Activated CD4-positive, alpha-beta T cell treated with anti-CD3 and anti-CD28 coated beads, Interleukin-2, amount 50 U/mL, for 24 hours (primary cell): Measurements from ENCODE around the gene NT5C1B.
A peak's percentile ranks its signal among the peaks of the same experiment; 100 is the strongest.

Experiments
- DNase-seq, 2 donors: peaks; one replicate each; pipeline ENCODE4 v3.0.0-alpha.2; 2020; ENCODE audit warnings: low read depth in 1 of 2, low spot score in 1 of 2

NT5C1B gene

DNA sequence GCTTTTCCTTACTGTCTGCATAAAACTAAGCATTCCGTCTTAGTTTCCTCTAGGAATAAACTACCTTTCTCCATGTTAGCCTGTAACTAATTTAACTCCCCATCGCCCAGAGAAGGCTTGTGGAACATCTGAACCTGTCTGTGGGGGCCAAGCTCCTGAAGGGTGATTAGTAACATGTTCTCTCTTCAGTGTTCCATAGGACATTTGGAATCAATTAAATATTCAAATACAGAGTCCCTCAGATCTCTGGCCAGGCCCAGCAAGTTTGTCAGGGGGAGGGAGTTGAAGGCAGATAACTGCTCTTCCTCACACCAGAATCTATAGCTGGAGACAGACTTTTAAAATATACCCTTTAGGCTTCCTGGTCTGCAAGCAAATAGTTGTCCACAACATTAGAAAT is 37.7 kb downstream of the NT5C1B start:
- DNase-seq = no peak

DNA sequence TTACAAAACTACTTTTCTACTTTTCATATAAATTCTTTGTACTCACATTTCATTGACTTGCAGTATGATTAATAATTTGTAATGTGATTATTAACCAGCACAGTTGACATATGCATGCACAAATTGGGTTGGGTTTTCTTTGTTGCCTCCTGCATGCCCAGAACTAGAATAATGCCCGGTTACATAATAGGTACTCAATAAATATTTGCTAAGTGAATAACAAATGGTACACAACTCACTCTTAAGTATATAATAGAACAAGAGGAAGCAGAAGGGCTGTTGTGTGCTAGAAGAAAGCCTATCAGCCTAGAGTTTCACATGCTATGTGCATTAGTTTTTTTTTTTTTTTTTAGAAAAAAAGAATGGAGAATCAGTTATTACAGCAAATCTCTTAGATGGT is 38.2 kb downstream of the NT5C1B start:
- no peak for DNase-seq

DNA sequence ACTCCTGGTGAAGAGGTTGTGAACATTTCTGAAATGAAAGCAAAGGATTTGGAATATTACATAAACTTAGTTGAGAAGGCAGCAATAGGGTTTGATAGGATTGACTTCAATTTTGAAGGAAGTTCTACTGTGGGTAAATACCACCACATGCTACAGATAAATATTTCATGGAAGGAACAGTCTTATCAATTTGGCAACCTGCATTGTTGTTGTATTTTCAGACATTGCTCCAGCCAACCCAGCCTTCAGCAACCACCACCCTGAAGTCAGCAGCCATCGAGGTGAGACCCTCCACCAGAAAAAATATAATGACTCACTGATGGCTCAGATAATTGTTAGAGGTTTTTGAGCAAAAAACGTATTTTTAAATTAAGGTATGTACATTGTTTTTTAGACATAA is 38.9 kb downstream of the NT5C1B start:
- no peak for DNase-seq

DNA sequence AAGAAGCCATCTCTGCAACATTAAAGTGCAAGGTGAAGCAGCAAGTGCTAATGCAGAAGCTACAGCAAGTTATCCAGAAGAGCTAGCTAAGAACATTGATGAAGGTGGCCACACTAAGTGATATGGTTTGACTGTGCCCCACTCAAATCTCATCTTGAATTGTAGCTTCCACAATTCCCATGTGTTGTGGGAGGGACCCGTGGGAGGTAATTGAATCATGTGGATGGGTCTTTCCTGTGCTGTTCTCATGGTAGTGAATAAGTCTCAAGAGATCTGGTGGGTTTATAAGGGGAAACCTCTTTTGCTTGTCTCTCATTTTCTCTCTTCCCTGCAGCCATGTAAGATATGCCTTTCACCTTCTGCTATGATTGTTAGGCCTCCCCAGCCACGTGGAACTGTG is 40.3 kb downstream of the NT5C1B start:
- DNase-seq = no peak

DNA sequence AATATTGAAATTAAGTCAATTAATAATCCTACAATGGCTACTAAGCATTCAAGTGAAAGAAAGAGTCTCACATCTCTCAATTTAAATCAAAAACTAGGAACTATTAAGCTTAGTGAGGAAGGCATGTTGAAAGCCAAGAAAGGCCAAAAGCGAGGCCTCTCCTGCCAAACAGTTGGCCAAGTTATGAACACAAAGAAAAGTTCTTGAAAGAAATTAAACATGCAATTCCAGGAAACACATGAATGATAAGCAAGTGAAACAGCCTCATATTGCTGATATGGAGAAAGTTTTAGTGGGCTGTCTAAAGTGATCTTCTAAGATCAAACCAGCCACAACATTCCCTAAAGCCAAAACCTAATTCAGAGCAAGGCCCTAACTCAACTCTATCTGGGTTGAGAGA is 40.7 kb downstream of the NT5C1B start:
- DNase-seq = no peak

DNA sequence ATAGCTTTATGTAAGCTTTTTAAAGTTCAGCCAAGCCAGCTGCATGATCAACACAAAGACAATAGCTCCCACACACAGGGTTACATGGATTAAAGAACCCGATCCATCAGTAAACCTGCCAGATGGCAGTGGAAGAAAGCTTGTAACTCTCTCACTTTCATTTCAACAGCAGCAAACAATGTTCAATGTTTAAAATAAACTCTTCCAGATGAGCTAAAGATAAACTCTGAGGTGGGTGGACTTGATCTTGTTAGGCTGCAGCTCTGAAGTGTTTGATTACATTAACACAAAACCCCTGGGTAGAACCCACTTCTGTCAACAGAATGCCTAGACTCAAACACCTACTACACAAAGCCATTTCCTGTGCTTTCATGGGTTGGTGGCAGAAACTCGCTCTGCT is 42.8 kb downstream of the NT5C1B start:
- no peak for DNase-seq

DNA sequence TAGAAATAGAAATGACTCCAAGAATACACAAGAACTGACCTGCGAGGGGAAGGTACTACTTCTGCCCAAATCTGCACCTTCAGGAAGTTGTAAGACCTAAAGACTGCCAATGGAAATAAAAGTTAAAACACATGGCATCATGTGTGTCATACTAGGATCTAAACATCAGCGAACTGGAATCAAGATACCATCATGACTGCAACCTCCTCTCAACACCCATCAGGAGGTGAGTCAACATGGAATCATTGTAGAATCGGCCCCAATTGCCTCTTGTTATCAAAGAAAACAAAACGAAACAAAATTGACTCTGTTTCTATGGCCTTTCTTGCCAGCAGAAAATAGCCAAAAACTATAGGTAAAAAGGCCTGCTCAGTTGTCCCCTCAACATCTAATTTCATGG is 44.0 kb downstream of the NT5C1B start:
- no peak for DNase-seq

DNA sequence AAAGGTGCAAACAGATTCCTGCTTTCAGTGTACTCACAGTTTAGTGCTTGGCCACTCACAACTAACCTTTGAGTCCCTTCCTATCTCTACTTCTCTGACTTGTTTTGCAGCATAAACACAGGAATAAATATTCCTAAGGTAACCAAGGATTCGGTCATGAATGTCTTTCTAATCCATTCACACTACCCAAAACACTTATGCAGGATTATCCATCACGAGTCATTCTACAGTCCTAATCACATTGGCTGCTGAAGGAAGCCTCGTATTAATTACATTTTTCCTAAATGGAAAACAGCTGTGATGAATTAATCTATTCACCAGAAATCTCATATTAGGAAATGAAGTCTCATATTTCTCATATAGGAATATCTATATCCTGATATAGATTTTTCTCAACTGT is 45.2 kb downstream of the NT5C1B start:
- DNase-seq = no peak

DNA sequence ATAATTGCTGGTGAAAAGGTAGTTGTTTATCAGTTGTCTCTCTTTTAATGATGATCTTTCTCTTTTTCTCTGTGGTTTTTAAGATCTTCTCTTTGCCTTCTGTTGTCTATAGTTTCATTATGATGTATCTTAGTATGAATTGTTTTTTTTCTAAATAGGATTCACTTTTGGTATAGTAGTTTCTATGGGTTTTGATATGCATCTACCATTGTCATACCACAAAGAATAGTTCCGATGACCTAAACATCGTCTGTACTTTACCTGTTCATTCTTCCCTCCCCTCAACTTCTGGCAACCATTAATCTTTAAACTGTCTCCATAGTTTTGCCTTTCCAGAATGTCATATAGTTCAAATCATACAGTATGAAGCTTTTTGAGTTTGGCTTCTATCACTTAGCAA is 48.5 kb downstream of the NT5C1B start:
- no peak for DNase-seq

DNA sequence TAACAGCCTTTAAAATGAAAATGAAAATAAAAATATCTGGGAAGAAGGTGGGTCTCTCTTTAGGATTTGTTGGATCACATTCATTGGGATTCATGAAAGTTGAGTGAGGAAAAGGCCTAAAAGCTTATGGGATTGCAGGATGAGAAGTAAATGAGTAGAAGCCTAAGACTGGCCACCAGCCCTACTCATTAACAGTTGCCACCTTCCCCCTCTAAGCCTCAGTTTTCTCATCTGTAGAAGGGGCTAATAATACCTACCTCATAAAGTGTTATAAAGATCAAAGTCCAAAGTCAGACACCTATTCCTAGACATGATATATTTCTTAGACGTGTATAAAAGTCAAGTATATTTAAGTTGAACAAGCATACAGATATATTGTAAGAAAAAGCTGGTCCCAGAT is 52.7 kb downstream of the NT5C1B start:
- no peak for DNase-seq

DNA sequence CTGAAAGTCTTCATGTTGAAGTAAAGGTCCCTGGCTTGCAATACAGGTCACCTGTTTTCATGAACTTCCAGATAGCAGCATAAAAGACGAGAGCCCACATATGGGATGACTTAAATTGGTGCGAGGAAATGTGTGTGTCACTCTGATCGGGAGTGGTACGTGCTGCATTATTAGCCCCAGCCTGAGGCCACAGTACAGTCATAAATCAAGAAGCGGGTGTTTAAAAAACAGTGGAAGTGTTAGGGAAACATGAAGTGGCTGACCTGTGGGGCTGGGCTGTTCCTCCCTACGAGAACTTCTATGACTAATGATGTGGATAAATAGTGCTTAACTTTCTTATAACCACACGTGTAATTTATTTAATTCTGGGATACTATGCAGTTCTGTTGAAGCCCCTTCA is 53.3 kb downstream of the NT5C1B start:
- DNase-seq = no peak

DNA sequence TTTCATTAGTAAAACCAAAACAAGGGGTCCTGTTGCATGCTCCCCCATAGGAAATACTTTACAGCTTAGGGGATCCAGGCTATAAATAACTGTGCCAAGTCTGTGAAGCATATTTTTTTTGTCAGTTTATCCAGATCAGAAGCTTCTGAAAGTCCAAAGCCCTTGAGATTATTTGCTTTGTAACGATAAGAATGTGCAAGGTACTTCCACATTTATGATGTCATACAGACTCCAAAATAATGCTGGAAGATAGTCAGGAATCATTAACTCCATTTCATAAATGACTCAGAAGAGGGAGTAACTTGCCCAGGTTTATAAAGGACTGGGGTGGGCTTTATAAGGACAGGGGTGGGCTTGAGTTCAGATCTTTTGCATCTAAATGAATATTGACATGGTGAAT is 58.2 kb downstream of the NT5C1B start:
- DNase-seq = no peak

DNA sequence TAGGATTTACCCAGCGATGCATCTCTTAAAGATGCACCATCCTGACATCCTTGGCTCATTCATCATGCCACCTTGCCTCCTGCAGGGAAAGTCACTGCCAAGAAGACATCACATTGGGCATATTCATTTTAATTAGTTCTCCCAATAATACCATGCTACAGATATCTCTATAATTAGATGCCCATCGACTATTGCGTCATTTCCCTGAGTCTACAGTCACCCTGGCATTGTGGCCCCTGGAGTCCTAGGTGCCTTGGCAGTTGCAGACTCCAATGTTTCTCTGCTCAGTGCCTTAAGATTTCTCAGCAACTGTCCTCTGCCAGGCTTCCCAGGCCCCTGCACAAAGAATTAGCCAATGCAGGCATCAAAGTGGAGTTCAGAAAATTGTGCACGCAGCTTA is 61.5 kb downstream of the NT5C1B start:
- no peak for DNase-seq

DNA sequence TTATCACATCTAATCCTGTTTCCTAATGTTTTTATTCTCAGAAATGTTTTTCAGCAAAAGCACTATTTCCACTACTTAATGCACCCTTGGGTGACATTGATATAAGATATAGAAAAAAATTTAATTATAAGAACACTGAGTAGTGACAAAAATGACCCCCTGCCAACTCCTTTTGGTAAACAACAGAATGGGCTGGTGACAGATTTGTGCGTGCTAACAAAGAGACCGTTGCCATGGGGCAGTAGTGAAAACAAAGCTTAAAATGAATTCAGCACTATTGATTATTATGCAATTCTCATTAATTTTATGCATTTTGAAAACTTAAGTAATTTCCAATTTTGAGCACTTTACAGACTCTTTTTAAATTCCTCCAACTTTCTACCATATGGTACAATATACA is 62.0 kb downstream of the NT5C1B start:
- DNase-seq = no peak

DNA sequence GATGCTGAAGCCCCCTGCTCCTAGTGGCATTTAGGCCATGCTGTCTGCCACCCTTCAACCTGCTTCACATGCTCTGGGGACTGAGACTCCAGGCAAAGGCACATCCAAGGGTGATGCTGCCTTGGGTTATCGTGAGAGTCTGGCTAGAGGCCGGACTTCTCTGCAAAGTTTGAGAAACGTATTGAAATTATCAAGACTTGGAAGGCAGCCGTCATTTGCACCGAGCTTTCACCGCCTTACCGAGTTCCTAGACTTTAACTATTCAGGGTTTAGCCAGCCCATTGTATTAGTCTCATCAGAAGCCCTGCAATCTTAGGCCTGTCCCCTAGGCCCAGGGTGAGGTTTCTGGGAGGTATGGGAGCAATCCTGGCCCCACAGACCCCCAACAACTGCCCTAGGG is 62.9 kb downstream of the NT5C1B start:
- DNase-seq = no peak

DNA sequence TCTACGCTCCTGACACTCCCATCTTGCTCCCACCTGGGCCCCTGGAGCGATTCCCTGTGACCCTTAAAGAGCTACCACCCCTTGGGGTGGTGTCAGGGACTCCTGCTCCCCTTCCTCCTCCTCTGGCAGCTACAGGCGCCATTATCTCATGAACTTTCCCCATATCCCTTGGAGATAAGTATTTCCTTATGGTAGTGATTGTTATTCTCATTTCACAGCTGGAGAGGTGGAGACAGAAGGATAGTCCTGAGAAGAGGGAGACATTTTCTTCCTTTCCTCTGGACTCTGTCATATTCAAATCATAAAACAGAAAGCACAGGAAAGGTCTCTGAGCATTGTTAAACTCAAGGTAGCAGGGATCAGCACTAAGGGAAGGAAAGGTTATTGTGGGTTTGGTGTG is 63.5 kb downstream of the NT5C1B start:
- DNase-seq = no peak

DNA sequence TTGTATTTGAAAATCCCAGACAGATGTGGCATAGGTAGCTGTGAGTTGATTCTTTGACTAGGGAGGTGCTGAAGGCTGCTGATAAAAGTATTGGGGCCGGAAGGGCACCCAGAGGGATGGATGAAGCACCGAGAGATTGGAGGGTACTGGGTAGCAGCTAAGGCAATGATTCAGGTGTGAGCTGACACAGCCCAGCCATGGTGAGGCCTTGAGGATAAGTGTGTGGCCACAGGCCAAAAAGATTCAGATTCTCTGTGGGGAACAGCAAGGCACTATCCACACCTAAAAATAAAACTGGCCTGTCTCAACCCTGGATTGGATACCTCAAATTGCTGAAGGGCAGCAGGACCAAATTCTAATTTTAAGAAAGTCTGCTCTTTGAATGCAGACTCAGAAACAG is 64.1 kb downstream of the NT5C1B start:
- DNase-seq = no peak

DNA sequence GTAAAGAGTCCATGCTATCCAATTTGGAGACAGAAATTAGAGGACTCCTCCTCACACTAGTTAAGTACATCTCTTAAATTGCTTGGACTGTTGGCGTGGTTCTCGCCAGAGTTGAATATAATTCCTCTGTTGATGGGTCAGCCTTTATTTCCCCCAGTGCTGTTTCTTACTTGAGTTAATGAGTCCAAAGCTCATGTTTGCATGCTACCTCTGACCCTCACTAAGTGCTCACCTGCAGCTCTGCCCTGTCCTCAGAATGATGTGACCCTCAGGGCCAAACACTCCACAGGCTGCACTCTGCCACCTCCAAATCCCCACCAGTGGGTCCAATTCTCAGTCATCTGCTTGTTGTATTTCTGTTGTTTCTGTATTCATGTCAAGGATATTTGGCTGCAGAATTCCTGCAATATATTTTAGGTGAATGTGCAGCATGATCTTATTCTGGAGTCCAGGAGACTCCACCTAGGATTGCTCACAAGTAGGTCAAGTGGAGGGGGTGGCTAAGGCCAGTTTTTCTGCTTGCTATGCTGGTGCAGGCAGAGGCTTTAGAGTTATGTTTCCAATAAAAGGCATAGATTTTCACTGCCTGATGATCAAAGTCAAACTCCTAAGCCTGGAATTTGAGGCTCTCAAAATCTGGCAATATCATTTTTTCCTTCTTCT is 66.8 kb downstream of the NT5C1B start:
- DNase-seq = no peak

DNA sequence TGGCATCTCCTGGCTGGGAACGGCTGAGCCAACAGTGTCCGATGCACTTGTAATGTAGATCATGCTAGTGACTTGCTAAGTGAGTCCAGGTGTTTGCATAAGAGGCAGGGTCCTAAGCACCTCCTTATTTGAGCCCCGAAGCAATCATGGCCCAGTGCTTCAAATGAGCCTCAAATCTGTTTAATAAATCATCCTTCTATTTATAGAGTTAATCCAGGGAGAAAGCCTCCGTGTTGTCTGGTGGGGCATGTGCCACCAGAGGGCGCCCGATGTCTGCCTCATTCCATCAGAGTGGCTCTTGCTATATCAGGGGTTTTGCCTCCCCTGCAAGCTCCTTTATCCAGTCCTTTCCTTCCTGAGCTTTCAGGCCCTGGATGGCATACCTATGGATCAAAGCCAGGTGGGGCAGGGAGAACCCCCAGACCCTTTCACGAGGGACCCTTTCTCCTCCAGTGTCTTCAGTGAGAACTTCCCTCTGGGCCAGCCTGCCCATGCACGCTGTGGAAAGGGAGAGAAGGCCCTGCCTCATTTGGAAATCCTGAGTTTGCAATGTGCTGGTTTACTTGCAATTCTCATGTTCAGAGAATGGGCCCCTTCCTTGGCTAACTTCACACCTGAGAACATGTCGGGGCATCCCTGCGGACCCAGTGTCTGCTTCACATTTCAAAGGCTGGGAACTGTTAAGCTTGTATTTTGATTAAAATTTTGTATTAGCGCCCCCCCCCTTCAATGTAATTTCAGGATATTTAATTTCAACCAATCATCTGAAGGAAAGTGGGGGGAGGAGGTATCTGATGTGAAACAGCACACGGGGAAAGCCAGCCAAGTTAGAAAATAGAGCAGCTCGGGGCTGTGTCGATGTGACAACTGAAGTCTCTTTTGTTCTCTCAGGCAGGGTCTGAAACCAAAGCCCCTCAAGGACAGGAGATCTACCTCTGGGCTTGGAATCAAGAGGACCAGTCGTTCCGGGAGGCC is 68.6 kb downstream of the NT5C1B start:
- peak; percentile 58 to 67 for DNase-seq

DNA sequence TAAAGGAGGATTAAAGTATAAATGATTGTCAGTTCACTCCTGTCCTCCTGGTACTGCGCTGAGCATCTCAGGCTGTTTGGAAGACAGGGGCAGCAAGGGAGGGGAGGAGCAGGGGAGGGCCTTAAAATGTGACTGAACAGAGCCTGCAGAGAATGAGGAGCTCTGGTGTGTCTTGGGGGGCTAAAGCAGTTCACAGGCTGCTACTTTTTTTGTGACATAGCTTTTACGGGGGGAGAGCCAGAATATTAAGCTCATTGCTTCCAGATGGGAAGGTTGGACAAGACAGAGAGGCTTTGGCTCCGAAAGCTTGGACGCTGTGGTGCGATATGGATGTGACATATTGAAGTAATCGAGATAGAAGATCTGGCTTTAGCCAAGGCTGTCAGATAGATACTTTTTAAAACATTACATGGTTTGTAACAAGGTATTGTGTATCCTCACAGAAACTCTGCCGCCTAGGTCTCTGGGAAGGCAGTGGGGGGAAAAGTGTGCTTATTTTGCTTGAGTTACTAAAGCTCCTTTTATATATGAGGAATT is 69.4 kb downstream of the NT5C1B start:
- DNase-seq = no peak

DNA sequence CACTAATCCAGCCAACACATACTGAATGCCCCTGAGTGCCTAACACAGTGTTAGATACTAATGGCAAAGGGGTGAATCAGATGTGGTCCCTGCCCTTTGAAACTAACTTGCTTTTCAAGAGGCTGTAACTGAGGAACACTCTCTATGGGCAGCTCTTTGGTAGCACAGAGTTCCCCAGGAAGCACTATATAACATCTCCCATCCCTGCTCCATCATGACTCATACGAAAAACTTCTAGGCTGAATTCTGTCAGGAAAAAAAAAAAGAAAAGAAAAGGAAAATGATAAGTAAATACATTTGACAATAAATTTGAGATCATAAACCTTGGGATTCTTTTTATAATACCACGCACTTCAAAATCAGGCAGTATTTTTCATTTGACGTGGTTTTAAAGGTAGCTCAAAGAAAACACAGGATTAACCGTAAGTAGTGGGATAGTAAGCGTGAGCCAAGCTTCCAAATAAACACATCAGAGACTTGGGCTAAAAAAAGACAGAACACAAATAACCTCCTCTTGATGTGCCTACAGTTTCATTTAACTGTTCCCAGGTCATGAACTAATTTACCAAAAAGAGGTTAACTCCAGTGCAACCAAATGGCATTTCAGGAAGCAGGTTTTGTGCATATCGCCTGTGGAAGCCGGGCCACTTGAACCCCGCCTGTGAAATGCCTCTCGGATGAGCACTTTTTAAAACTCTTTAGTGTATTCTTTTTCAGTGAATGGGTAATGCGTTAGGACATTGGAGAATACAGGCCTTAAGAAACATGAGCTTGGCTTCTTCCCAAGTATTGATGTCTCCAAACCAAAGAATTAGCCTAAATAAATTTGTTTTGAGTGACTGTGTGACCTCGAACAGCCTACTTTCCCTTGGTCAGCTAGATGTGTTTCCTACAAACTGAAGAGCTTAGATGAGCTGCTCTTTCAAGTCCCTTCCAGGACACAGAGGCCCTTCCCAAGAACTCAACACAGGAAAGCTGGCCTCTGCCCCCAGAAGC is 71.0 kb downstream of the NT5C1B start:
- no peak for DNase-seq
